ENCODE data around the gene LY6G5B.

Gene LY6G5B

GRCh38 chr6:31690231-31691077, 20.7 kb downstream of the LY6G5B start:
- Mint-ChIP-seq H3K36me3 (peaks cover 55% of the 10 kb centered on the region), H3K4me1 (peaks cover 28% of the 10 kb centered on the region), H3K27ac (peak overlapping the region; percentile 62), H3K9me3 (no peaks in the 10 kb centered on the region), H3K4me3 (no peak overlapping the region), H3K27me3 (no peaks in the 10 kb centered on the region)
- ATAC-seq: no peak

DNA sequence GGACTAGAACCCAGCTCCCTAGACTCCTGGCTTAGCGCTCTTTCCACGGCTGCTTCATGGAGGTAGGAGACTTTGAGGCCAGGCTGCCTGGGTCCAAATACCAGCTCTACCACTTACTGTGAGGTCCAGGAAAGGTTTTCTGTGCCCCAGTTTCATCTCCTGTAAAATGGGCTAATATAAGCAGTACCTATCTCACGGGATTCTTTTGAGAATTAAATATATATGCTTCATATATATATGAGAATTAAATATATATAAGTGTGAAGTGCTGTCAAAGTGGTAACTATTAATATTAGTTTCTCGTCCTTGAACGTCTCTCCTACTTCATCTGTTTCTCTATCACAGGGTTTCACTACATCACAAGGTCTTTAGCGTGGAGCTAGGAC, 21.3 kb downstream of the LY6G5B start:
- Mint-ChIP-seq H3K27ac (no peak overlapping the region), H3K27me3 (no peaks in the 10 kb centered on the region), H3K4me3 (no peak overlapping the region), H3K9me3 (no peaks in the 10 kb centered on the region), H3K4me1 (peaks cover 28% of the 10 kb centered on the region), H3K36me3 (peaks cover 54% of the 10 kb centered on the region)
- no peak for ATAC-seq

- Mint-ChIP-seq H3K4me3 (no peak overlapping the region), H3K27ac (no peak overlapping the region), H3K9me3 (no peaks in the 10 kb centered on the region), H3K4me1 (peaks cover 28% of the 10 kb centered on the region), H3K27me3 (no peaks in the 10 kb centered on the region), H3K36me3 (peaks cover 54% of the 10 kb centered on the region)
- no peak for ATAC-seq
Observed at GRCh38 chr6:31691564-31692108, 21.9 kb downstream of the LY6G5B start.

GRCh38 chr6:31692353-31692752, 22.6 kb downstream of the LY6G5B start:
- H3K27ac Mint-ChIP-seq: no peak overlapping the region
- H3K27me3 Mint-ChIP-seq: no peaks in the 10 kb centered on the region
- no peak for ATAC-seq
- H3K9me3 Mint-ChIP-seq: no peaks in the 10 kb centered on the region
- peaks cover 30% of the 10 kb centered on the region for H3K4me1 Mint-ChIP-seq
- H3K36me3 Mint-ChIP-seq: peaks cover 57% of the 10 kb centered on the region
- H3K4me3 Mint-ChIP-seq: no peak overlapping the region

DNA sequence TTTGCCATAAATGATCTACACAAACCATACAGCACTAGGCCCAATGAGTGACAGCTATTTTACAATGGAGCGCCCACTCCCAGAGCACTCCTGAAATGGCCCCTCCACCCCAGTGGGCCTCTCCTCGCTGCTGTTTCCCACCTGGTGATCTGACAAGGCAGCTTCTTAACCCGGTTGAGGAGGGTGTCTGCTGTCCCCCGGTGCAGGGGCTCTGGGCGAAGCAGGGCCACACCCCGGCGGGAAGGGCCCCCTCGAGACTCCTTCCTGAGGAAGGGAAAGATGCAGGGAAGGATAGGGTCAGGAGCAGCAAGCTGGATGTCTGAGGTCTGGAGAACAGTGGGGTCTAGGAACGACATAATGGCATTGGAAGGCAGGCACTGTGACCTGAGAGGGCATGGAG, 23.1 kb downstream of the LY6G5B start:
- peaks cover 57% of the 10 kb centered on the region for H3K36me3 Mint-ChIP-seq
- no peak for ATAC-seq
- no peak overlapping the region for H3K27ac Mint-ChIP-seq
- H3K27me3 Mint-ChIP-seq: no peaks in the 10 kb centered on the region
- H3K4me3 Mint-ChIP-seq: no peak overlapping the region
- H3K4me1 Mint-ChIP-seq: peaks cover 35% of the 10 kb centered on the region
- no peaks in the 10 kb centered on the region for H3K9me3 Mint-ChIP-seq

DNA sequence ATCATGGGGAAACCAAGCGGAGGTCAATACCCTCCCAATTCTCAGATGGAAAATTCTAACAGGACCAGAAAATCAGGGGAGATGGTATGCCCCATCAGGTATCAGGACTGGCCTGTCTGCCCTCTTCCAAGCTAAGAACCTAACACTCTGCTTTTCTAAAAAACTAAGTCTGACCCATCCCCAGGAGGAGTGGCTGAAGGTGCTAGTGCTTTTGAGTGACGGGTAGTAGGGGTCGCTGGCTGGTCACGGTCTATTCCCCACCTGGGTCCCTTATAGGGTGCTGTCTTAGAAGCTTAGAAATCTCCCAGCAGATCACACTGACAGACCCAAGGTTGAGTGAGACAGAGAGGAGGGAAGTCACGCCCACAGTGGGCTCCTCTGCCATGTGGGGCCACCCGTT, 23.8 kb downstream of the LY6G5B start:
- H3K27ac Mint-ChIP-seq: no peak overlapping the region
- no peak for ATAC-seq
- no peak overlapping the region for H3K4me3 Mint-ChIP-seq
- H3K4me1 Mint-ChIP-seq: peaks cover 37% of the 10 kb centered on the region
- no peaks in the 10 kb centered on the region for H3K9me3 Mint-ChIP-seq
- no peaks in the 10 kb centered on the region for H3K27me3 Mint-ChIP-seq
- peaks cover 55% of the 10 kb centered on the region for H3K36me3 Mint-ChIP-seq

- Mint-ChIP-seq H3K27me3 (no peaks in the 10 kb centered on the region), H3K27ac (peak overlapping the region; percentile 23), H3K4me3 (no peak overlapping the region), H3K9me3 (no peaks in the 10 kb centered on the region), H3K36me3 (peaks cover 24% of the 10 kb centered on the region), H3K4me1 (peaks cover 33% of the 10 kb centered on the region)
- no peak for ATAC-seq
Observed at GRCh38 chr6:31697555-31697954, 27.8 kb downstream of the LY6G5B start.

GRCh38 chr6:31700740-31701401, 31.1 kb downstream of the LY6G5B start:
- Mint-ChIP-seq H3K27me3 (no peaks in the 10 kb centered on the region), H3K36me3 (peaks cover 17% of the 10 kb centered on the region), H3K4me3 (no peak overlapping the region), H3K27ac (peak overlapping the region; percentile 96), H3K9me3 (no peaks in the 10 kb centered on the region), H3K4me1 (peaks cover 30% of the 10 kb centered on the region)
- ATAC-seq: no peak

- Mint-ChIP-seq H3K36me3 (peaks cover 10% of the 10 kb centered on the region), H3K4me3 (peak overlapping the region; percentile 100), H3K4me1 (peaks cover 30% of the 10 kb centered on the region), H3K9me3 (no peaks in the 10 kb centered on the region), H3K27me3 (no peaks in the 10 kb centered on the region), H3K27ac (peak overlapping the region; percentile 96)
- no peak for ATAC-seq
Observed at GRCh38 chr6:31701666-31702404, 32.1 kb downstream of the LY6G5B start.

GRCh38 chr6:31702405-31702818, 32.6 kb downstream of the LY6G5B start:
- Mint-ChIP-seq H3K27me3 (no peaks in the 10 kb centered on the region), H3K36me3 (peaks cover 5% of the 10 kb centered on the region), H3K4me3 (peak overlapping the region; percentile 100), H3K9me3 (no peaks in the 10 kb centered on the region), H3K4me1 (peaks cover 27% of the 10 kb centered on the region), H3K27ac (peak overlapping the region; percentile 96)
- ATAC-seq: peak; percentile 4

DNA sequence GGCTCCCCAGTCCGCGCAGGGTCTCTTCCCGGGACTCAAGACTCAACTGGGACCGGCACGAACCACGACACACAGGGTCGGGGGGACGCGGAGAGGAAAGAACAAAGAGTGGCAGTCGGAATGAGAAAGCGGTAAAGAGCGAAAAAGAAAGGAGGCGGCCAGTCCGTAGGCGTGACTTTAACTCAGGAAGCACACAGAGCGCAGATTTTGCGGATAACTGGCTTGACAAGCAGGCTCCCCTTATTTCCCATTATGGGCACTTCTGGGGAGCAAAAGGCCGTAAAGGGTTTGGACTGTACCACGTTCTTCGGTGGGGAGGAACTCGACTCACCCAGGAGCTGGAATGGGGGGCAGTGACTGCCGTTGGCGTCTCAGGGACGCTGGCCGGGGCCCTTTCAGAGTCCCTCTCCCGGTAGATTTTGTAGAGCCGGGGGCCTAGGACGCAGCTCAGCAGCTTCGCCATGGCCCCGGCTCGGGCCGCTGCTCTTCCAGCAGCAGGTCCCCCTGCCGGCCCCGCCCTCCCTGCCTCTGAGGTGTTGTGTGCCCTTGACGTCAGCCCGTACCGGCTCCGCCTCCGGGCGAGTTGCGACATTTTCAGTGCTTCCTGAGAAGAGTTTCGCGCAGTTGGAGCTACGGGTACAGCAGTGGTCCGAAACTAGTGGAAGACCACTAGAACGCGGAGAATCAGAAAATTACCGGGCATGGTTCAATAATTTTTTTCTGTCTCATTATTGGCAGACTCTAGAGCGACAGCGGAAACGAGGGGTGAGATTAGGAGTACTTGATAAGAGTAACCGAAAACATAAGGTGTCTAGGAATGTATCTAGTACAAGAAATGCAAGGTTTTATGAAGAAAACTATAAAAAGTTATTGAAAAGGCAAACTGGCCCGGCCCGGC, 33.3 kb downstream of the LY6G5B start, which contains the start of gene ABHD16A:
ABHD16A (minus strand) TSS at position 506 of the 898 bp plus-strand sequence; CDS start at position 463, 43 bp downstream.
- Mint-ChIP-seq H3K4me1 (peaks cover 20% of the 10 kb centered on the region), H3K27ac (peak within 1 kb of the TSS; percentile 96), H3K4me3 (peak within 1 kb of the TSS; percentile 100), H3K27me3 (no peaks in the 10 kb centered on the region), H3K9me3 (no peaks in the 10 kb centered on the region), H3K36me3 (no peaks in the 10 kb centered on the region)
- ATAC-seq: peak; percentile 99

DNA sequence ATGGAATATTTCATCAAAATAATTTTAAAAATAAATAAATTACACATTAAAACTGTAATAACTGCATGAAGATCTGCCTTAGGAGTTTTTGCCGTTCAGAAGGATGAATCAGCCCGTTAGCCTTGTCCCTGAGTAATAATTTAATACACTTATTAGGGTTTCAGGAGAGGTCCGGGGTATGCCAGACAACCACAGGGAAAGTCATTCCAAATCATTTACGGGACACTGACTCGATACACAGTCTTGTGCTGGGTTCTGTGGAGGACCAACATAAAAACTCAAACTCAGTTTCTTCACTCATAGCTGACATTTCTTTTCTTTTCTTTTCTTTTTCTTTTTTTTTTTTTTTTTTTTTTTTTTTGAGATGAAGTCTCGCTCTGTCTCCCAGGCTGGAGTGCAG, 36.2 kb downstream of the LY6G5B start:
- no peaks in the 10 kb centered on the region for H3K9me3 Mint-ChIP-seq
- no peak for ATAC-seq
- no peak overlapping the region for H3K4me3 Mint-ChIP-seq
- no peaks in the 10 kb centered on the region for H3K36me3 Mint-ChIP-seq
- H3K27ac Mint-ChIP-seq: no peak overlapping the region
- H3K27me3 Mint-ChIP-seq: no peaks in the 10 kb centered on the region
- peaks cover 24% of the 10 kb centered on the region for H3K4me1 Mint-ChIP-seq

- no peak within 1 kb of the TSS for H3K27ac Mint-ChIP-seq
- H3K9me3 Mint-ChIP-seq: no peaks in the 10 kb centered on the region
- no peaks in the 10 kb centered on the region for H3K27me3 Mint-ChIP-seq
- ATAC-seq: no peak
- no peaks in the 10 kb centered on the region for H3K36me3 Mint-ChIP-seq
- no peak within 1 kb of the TSS for H3K4me3 Mint-ChIP-seq
- H3K4me1 Mint-ChIP-seq: peaks cover 23% of the 10 kb centered on the region
Observed at GRCh38 chr6:31706599-31706998, 36.8 kb downstream of the LY6G5B start, which contains the start of gene LY6G6F. LY6G6F (plus strand) TSS chr6:31706866; CDS start chr6:31706907, 41 bp downstream.

GRCh38 chr6:31707701-31708100, 37.9 kb downstream of the LY6G5B start:
- Mint-ChIP-seq H3K27ac (no peak overlapping the region), H3K9me3 (no peaks in the 10 kb centered on the region), H3K27me3 (no peaks in the 10 kb centered on the region), H3K4me1 (peaks cover 23% of the 10 kb centered on the region), H3K36me3 (no peaks in the 10 kb centered on the region), H3K4me3 (no peak overlapping the region)
- no peak for ATAC-seq
